Activated CD8-positive, alpha-beta memory T cell treated with anti-CD3 and anti-CD28 coated beads for 4 hours (primary cell): Measurements from ENCODE around the gene ABCC10.
"Not testable (repeated sequence)": the region's sequence is repeated elsewhere in the genome, so short reads cannot be mapped to it uniquely, and the experiment has no call there.

ENCODE experiments used
- DNase-seq, 2 donors: peaks; one replicate each; pipeline ENCODE4 v3.0.0-alpha.2; 2020; ENCODE audit warnings: low read depth in 2 of 2

Gene ABCC10, protein sequence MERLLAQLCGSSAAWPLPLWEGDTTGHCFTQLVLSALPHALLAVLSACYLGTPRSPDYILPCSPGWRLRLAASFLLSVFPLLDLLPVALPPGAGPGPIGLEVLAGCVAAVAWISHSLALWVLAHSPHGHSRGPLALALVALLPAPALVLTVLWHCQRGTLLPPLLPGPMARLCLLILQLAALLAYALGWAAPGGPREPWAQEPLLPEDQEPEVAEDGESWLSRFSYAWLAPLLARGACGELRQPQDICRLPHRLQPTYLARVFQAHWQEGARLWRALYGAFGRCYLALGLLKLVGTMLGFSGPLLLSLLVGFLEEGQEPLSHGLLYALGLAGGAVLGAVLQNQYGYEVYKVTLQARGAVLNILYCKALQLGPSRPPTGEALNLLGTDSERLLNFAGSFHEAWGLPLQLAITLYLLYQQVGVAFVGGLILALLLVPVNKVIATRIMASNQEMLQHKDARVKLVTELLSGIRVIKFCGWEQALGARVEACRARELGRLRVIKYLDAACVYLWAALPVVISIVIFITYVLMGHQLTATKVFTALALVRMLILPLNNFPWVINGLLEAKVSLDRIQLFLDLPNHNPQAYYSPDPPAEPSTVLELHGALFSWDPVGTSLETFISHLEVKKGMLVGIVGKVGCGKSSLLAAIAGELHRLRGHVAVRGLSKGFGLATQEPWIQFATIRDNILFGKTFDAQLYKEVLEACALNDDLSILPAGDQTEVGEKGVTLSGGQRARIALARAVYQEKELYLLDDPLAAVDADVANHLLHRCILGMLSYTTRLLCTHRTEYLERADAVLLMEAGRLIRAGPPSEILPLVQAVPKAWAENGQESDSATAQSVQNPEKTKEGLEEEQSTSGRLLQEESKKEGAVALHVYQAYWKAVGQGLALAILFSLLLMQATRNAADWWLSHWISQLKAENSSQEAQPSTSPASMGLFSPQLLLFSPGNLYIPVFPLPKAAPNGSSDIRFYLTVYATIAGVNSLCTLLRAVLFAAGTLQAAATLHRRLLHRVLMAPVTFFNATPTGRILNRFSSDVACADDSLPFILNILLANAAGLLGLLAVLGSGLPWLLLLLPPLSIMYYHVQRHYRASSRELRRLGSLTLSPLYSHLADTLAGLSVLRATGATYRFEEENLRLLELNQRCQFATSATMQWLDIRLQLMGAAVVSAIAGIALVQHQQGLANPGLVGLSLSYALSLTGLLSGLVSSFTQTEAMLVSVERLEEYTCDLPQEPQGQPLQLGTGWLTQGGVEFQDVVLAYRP (N-terminal part only)

DNA sequence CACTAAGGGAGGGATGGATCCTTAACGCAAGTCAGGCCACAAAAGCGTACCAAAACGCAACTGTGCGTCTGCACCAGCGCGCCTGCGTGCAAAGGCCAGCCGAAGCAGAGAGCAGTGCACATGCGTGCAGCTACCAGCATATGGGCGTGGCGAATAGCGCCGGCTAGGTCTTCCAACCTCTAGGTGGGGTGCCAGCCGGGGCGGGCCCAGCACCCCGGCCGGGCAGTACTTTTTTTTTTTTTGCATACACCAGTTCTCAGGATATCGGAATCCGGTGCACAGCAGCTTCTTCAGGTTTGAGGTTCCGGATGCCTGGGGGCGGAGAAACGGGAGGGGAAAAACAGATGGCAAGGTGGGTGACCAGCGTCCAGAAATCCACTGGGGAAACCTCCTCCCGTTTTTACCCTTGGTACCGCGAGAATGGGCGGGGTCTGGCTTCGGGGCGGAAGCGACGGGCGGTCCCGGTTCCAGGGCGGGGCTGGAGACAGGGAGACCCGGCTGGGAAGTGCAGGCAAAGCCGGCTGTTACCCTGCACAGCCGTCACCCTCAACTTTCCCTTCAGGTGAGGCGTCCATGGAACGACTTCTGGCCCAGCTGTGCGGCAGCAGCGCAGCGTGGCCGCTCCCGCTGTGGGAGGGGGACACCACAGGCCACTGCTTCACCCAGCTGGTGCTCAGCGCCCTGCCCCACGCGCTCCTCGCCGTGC is at the start of gene ABCC10:
Gene ABCC10, plus strand, starts transcription at position 136 of the 706 bp plus-strand sequence. Its CDS starts 438 bp downstream, at position 574.
- peak; percentile 81 to 88 for DNase-seq

DNA sequence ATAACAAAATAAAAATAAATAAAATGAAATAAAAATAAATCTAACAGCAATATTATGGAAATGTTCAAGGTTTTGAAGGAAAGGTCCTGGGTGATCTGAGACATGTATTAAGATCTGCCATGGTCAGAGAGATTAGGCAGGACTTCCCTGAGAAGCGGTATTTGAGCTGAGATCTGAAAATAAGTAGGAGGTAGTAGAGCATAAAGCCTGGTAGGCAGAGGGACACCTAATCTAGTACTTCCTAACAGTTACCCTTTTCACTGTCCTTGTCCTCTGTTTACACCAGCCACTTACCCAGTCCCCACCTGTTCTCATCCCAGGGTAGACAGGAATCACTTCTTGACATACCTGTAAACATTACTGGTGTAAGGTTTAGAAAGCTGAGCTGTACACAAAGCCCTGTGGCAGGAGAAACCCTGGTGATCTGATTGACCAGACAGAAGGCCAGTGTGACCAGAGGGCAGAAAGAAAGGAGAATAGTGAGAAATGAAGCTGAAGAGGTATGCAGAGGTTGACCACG is 49.6 kb upstream of the ABCC10 start:
- DNase-seq: no peak

DNA sequence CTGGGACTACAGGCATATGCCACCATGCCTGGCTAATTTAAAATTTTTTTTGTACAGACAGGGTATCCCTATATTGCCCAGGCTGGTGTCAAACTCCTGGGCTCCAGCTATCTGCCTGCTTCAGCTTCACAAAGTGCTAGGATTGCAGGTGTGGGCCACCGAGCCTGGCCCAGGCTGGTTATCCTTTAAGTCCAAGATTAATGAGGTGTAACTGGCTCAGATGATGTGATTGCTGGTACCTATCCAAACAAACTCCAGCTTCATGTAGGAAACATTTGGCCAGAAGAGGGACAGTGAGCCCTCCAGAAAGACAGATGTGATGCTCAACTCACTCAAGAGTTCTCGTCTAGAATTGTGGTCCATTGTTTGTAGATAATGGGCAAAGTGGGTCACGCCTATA is 48.7 kb upstream of the ABCC10 start:
- DNase-seq: no peak

DNA sequence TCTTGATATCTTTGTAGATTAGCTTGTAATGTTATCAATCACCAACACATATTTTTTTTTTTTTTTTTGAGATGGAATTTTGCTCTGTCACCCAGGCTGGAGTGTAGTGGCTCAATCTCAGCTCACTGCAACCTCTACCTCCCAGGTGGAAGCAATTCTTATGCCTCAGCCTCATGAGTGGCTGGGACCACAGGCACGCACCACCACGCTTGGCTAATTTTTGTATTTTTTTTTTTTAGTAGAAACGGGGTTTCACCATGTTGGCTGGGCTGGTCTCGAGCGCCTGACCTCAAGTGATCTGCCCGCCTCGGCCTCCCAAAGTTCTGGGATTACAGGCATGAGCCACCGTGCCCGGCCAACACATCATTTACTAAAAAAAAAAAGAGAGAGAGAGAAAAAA is 46.5 kb upstream of the ABCC10 start:
- DNase-seq: not testable (repeated sequence)

DNA sequence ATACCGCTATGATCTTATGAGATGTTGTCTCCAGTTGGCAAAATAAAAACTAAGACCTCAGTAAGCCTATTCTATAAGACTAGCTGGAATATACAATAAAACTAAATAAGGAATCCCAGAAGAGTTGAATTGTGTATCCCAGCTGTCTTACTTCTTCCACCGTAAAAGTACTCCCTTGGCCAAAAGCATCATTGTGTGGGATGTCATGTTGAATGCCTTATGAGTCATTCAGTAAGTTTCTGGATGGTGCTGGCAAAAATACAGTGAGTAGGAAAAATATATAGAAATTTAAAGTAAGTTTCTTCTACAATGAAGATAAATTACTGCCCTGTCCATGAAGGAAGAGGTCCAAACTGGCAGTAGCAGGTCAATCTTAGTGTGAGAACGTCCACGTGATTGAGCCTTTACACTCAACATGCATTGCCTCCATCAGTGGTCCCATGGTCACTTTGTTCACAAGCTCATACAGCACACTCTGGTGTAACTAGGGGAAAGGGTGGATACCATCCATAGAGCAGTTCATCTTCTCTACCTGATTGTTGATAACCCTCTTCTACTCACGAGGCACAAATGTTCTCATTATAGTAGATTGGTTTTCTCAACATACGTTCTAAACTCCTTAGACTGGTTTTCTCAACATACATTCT is 44.2 kb upstream of the ABCC10 start:
- DNase-seq: no peak

DNA sequence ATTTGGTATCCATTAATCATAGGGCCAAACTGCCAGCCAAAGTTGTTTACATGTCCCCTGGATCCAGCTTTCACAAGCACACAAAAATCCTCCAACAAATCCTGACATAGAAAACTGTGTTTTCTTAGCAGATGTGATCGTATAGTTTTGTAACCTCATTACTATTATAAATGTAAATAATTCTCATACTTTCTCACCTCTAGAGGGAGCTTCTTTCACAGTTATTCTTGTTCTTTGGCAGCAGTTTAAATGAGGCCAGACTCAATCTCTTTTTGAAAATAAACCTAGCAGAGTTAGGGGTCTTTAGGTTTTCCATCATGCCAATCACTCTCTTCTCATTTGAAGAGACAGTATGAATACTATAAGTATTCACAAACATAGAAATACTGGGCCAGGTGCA is 40.8 kb upstream of the ABCC10 start:
- no peak for DNase-seq

DNA sequence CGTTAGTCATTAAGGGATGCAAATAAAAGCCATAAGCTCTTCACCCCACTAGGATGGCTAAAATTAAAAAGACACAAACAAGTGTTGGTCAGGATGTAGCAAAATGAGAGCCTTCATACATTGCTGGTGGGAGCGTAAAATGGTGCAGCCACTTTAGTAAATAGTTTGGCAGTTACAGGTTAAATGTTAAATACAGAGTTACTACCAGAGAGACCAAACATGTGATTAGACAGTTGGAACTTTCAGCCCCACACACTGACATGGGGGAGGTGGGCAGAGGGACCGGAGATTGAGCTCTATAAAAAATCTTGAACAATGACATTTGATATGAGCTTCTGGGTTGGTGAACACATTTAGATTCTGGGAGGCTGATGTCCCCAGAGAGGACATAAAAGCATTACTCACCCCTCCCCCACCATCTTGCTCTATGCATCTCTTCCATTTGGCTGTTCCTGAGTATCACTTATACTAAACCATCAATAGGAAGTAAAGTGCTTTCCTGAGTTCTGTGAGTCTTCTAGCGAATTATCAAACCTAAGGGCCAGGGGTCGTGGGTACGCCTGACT is 37.5 kb upstream of the ABCC10 start:
- no peak for DNase-seq

DNA sequence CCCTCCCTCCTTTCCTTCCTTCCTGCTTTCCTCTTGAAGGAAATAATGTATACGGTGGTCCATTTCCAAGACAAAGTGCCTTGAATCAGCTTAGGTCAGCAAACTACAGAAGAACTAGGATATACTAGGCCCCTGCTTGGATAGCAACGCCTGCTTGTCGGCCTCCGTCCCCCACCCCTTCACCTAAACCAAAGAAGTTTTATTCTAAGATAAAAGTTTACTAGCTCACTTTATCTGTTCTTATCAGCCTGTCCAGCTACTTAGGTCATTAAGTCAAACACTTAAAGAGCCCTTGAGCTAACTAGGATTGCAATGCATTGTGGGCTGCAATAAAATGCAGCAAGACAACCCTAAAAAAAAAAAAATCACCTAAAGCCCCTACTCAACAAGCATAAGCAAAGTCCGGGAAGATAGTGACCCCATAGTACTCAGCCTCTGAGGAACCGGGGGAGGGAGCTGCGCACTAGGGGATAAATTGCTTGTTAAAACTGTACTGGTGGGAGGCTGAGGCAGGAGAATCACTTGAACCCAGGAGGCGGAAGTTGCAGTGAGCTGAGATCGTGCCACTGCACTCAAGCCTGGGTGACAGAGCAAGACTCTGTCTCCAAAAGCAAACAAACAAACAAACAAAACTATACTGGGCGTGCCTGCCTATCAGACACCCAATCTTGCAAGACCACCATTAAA is 36.4 kb upstream of the ABCC10 start:
- not testable (repeated sequence) for DNase-seq

DNA sequence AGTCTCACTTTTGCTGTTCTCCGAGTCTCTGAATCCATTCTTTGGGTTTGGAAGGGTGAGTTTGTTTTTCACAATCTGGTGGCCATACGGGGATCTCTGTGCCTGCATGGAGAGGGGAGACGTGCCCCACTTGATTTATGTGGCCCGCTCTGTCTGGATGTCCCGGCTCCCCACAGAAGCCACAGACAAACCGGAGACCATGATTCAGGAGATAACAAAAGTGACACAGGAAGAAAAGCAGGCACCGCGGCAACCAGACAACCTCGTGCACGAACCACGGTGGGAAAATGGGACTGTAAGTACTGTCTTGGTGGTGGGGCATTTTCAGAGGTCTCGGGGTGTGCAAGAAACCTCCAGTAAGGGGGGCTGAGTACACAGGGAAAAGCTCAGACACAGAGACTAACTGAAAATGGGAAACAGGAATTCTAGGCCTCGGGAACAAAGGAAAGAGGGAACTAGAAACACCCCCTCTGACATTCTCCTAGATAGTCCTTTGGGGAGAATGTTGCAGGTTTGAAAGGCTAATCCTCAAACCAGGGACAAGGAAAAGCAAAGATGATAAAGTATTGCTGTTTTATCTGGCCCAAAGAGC is 35.8 kb upstream of the ABCC10 start:
- DNase-seq: no peak

DNA sequence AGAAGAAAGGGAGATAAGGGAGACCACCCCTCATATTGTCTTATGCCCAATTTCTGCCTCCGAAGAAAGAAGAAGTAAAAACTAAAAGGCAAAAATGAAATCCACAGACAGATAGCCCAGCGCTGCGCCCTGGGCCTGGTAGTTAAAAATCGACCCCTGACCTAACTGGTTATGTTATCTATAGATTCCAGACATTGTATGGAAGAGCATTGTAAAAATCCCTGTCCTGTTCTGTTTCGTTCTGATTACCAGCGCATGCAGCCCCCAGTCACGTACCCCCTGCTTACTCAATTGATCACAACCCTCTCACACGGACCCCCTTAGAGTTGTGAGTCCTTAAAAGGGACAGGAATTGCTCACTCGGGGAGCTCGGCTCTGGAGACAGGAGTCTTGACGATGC is 34.2 kb upstream of the ABCC10 start:
- not testable (repeated sequence) for DNase-seq

DNA sequence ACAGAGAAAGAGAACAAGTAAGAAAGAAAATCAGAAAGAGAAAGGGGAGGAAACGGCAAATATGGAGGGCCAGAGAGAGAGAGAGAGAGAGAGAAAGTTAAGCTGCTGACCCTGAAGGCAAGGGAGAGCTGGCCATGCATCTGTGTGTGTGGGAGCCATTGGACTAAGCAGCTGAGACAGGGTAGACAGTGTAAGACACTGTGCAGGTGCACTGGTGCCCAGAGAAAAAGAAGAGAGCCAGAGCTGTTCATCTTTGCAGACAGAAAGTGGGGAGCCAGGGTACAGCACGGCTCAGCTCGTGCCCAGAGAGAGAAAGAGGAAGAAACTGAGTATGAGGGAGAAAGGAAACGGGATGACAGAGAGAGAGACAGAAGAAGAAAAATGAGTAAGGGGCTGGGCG is 33.7 kb upstream of the ABCC10 start:
- no peak for DNase-seq

DNA sequence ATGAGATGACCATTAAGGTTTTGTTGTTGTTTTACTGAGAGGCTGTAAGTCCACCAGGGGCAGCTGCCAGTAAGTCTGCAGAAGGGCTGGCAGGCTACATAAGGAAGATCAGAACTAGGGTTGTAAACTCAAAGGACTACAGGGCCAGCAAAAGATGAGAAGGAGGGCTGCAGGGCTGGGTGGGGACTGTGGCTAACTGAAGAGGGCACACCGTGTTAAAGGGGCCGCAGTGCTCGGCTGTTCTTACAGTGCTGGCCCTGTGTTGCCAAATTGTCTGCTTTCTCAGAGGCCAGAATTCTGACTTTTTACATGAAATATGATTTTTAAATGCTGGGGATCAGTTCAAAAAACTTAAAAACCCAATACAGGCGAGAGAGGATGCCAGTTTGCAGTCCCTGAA is 32.4 kb upstream of the ABCC10 start:
- DNase-seq: no peak

DNA sequence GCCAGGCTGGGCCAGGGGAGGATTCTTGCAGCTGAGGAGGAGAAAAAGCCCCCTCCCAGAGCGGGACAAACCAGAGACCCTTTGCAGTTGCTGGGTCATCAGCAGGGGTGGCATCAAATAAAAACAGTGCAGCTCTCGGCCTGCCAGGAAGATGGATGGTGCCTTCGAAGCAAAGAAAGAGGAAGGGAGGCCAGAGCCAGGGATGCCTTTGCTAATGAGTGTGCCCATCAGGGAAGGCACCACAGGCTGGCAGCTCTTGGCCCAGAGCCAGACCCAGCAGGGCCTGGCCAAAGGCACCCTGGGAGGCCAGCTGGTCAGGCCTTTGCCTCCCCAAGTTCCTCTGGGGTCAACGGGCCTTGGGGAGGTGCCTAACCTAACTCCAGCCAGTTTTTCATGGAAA is 31.6 kb upstream of the ABCC10 start:
- no peak for DNase-seq

DNA sequence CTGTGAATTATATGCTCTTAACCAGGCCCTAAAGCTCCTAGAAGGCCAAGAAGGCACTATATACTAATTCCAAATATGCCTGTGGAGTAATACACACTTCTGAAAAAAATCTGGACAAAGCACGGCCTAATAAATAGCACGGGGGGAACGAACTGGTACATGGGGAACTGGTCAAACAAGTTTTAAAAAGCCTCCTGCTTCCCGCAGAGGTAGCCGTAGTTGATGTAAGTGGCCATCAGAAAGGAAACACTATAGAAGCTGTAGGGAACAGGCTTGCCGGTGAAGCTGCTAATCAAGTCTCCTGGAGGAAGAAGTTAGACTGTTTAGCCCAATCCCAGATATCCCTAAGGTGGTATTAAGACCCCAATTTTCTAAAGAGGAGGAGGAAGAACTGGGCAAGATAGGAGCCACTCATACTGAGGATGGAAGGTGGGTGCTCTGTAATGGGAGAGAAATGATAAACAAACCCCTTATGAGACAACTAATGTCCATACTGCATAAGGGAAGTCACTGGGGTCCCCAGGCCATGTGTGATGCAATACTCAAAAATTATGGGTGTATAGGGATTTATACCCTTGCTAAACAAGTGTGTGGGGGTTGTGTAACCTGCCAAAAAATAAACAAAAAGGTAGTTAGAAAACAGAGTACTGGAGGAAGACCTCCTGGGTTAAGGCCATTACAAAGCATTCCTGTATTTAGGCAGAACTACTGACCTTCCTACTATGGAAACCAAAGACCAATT is 30.8 kb upstream of the ABCC10 start:
- no peak for DNase-seq

DNA sequence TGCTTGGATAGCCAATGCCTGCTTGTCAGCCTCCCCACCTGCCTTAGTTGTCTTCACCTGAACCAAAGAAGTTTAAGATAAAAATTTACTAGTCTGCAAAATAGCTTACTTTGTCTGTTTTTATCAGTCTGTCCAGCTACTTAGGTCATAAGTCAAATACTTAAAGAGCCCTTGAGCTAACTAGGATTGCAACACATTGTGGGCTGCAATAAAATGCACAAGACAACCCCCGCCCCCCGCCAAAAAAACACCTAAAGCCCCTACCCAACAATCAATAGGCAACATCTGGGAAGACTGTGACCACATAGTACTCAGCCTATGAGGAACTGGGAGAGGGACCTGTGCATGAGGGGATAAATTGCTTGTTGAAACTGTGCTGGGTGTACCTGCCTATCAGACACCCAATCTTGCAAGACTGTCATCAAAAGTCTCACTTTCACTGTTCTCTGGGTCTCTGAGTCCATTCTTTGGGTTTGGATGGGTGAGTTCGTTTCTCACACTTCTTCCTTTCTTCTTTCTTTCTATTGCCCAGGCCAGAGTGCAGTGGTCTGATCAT is 27.3 kb upstream of the ABCC10 start:
- no peak for DNase-seq

DNA sequence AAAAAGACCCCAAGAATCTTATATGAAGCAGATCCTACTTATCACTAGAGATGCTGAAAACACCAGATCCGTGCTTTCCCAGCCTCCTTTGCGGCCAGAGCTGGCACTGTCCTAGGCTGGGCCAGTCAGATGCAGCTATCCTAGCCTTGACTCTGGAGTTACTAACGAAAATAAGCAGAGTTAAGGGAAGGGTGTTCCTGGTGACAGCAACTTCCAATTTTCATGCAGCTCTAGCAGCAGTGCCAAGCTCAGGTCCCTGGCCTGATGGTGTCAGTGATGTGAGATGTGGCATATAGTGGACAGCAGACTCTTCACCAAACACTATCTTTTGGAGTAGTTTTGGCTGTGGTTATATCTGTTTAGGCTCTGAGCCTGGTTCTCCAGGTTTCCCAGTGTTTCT is 25.6 kb upstream of the ABCC10 start:
- no peak for DNase-seq

DNA sequence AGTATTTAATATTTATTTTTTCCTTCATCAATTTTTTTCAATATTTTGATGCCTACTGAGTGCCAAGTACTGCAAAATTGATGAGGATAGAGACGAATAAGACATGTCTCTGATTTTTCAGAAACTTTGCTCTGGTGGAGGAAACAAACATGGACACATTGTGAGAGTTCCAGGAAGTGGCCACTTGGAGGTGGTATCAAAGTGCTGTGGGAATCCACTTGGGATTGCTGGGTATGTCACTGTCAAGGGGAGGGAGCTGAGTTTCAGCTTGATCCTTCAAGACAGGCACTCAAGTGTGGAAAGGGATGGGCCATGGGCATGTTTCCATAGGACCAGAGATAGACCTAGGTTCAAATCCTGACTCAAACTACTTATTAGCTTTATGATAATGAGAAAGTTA is 24.5 kb upstream of the ABCC10 start:
- no peak for DNase-seq

DNA sequence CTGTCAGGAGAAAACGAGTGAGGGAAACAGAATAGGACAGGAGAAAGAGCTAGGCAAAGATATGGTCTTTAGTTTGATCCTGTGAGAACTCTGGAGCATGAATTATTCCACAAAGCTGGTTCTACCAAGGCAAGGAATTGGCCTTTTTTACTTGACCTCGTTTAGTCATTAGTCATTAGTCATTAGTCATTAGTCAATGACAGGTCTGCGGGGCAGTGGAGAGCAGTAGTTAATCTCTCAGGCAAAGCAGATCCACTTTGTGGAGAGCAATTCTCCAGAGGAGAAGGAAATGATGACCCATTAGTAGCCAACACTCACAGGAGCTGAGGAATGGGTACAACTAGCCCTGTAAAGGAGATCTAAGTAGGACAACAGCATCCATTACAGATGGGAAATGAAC is 22.0 kb upstream of the ABCC10 start:
- DNase-seq: no peak
